OCI-LY3 (cell line): ENCODE results near the gene ERC1.

Source experiments
- H2AFZ ChIP-seq: fragments of 200-600, 300-600 bp; shearing (Covaris generic); 2 replicates; pipeline ENCODE4 v1.6.0; 2014; ENCODE audit warnings: antibody characterized with exemption, low read depth, low read length
- H3K27ac ChIP-seq: fragments of 200-600, 300-600 bp; sonication (generic); 2 replicates; pipeline ENCODE4 v1.5.1; 2014; ENCODE audit warnings: mild to moderate bottlenecking, low read length, moderate library complexity, mixed read lengths
- H3K27me3 ChIP-seq: fragments of 200-600, 300-600 bp; sonication (generic); 2 replicates; pipeline ENCODE4 v1.6.1; 2014; ENCODE audit warnings: low read depth, low read length, mixed read lengths
- H3K36me3 ChIP-seq: fragments of 200-600, 300-600 bp; sonication (generic); replicated peaks from 2 replicates; pipeline ENCODE3; 2014; ENCODE audit warnings: low read depth, low read length, mixed read lengths
- H3K4me1 ChIP-seq: fragments of 300-600, 200-600 bp; sonication (generic); 2 replicates; pipeline ENCODE4 v1.6.1; 2014; ENCODE audit warnings: low read length, mixed read lengths
- H3K4me2 ChIP-seq: fragments of 200-600, 300-600 bp; sonication (generic); 2 replicates; pipeline ENCODE4 v1.6.1; 2014; ENCODE audit warnings: low read length, mixed read lengths
- H3K4me3 ChIP-seq: fragments of 300-600, 200-600 bp; sonication (generic); 2 replicates; pipeline ENCODE4 v1.5.1; 2014; ENCODE audit warnings: antibody characterized with exemption, mild to moderate bottlenecking, low read length, moderate library complexity
- H3K79me2 ChIP-seq: fragments of 300-600, 200-600 bp; shearing (Covaris generic); 2 replicates; pipeline ENCODE4 v1.6.1; 2014; ENCODE audit warnings: mild to moderate bottlenecking, low read length, mixed read lengths
- H3K9ac ChIP-seq: fragments of 300-600, 200-600 bp; shearing (Covaris generic); 2 replicates; pipeline ENCODE4 v1.6.0; 2014; ENCODE audit warnings: mild to moderate bottlenecking, low read length, moderate library complexity
- H3K9me3 ChIP-seq: fragments of 200-600, 300-600 bp; shearing (Covaris generic); 2 replicates; pipeline ENCODE4 v1.6.1; 2014; ENCODE audit warnings: low read length, mixed read lengths; ENCODE audit not compliant: insufficient read depth
- H4K20me1 ChIP-seq: fragments of 200-600, 300-600 bp; sonication (generic); 2 replicates; pipeline ENCODE4 v1.6.1; 2016; ENCODE audit warnings: low read length, mixed read lengths; ENCODE audit not compliant: insufficient read depth
- CTCF ChIP-seq: fragments of 200-600, 300-600 bp; sonication (generic); IDR thresholded peaks from 2 replicates; pipeline ENCODE4 v1.5.1; 2014; ENCODE audit warnings: antibody characterized with exemption, low read length, low read depth
- EZH2phosphoT487 ChIP-seq: fragments of 200-600 bp; shearing (Covaris generic); IDR thresholded peaks from 2 replicates; pipeline ENCODE4 v1.6.1; 2018; ENCODE audit warnings: antibody characterized with exemption, mixed run types, low read depth

The ERC1 gene

DNA sequence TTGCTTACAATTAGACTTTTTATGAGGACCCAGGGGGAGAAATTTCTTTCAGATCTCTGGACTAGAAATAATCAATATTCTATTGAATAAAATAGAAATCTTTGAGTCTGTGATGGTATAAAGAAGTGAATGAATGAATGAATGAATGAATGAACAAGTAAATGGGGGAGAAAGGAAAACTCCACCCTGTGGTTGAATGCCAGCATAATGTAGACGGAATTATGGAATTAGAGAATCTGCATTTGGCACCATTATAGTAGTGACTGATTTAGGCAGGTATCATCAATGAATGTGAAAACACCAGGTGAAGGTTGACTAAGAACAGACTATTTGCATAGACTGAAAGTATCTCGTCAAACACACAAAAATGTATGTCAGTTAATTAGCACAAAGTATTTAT, 468.3 kb downstream of the ERC1 start:
- Histone ChIP-seq H3K27ac (no peak overlapping the region), H3K4me2 (no peak overlapping the region), H3K9ac (no peak overlapping the region), H2AFZ (no peak overlapping the region), H3K36me3 (no peaks in the 10 kb centered on the region), H3K27me3 (no peaks in the 10 kb centered on the region), H4K20me1 (no peaks in the 10 kb centered on the region), H3K9me3 (no peaks in the 10 kb centered on the region), H3K79me2 (no peaks in the 10 kb centered on the region), H3K4me3 (no peak overlapping the region), H3K4me1 (no peaks in the 10 kb centered on the region)
- TF ChIP-seq CTCF: no peak
- TF ChIP-seq EZH2phosphoT487: no peak

GRCh38 chr12:1463073-1463905, 472.3 kb downstream of the ERC1 start:
- H3K4me2 ChIP-seq: no peak overlapping the region

DNA sequence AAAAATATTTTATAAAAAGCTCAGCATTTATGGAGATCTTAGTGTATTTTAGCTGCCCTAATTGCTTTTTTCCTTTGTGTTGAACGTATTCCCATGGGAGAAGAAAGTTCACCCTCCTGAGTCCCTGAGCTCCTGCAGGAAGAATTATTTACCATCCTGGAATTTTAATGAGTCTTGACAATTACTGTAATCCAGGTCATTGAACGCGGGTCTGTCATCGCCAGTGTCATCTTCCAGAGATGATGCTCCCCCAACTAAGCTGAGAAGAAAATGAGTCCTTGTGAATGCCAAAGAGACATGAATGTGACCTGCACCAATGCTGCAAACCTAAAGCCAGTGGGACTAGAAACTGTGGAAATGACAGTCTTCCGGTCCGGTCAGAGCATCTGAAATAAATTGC, 473.9 kb downstream of the ERC1 start:
- H3K9me3 ChIP-seq: no peaks in the 10 kb centered on the region
- H4K20me1 ChIP-seq: no peaks in the 10 kb centered on the region
- H3K27me3 ChIP-seq: no peaks in the 10 kb centered on the region
- TF ChIP-seq EZH2phosphoT487 (no peak), CTCF (no peak)
- no peak overlapping the region for H2AFZ ChIP-seq
- H3K79me2 ChIP-seq: no peaks in the 10 kb centered on the region
- no peaks in the 10 kb centered on the region for H3K36me3 ChIP-seq
- H3K4me2 ChIP-seq: no peak overlapping the region
- H3K4me1 ChIP-seq: no peaks in the 10 kb centered on the region
- no peak overlapping the region for H3K4me3 ChIP-seq
- H3K9ac ChIP-seq: no peak overlapping the region
- H3K27ac ChIP-seq: no peak overlapping the region

More at GRCh38 chr12:1463073-1463905, 472.3 kb downstream of the ERC1 start:
- H3K9ac ChIP-seq: no peak overlapping the region
- H3K27ac ChIP-seq: no peak overlapping the region
- H3K4me1 ChIP-seq: no peaks in the 10 kb centered on the region
- H3K36me3 ChIP-seq: no peaks in the 10 kb centered on the region
- H2AFZ ChIP-seq: no peak overlapping the region
- no peak overlapping the region for H3K4me3 ChIP-seq
- H3K9me3 ChIP-seq: no peaks in the 10 kb centered on the region
- H3K27me3 ChIP-seq: no peaks in the 10 kb centered on the region
- no peaks in the 10 kb centered on the region for H4K20me1 ChIP-seq
- no peak for TF ChIP-seq CTCF
- no peak for TF ChIP-seq EZH2phosphoT487
- no peaks in the 10 kb centered on the region for H3K79me2 ChIP-seq

DNA sequence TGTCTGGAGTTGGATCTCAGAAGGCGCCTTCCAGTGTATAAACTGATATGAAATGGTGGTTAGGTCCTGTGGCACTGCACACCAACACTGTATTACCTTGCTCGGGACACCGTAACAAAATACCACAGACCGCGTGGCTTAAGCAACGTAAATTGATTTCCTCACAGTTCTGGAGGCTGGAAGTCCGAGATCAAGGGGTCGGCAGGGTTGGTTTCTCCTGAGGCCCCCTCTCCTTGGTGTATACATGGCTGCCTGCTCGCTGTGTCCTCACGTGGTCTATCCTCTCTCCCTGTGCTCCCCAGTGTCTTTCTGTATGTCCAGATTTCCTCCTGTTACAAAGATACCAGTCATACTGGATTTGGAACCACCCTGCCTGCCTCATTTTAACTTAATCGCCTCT, 475.0 kb downstream of the ERC1 start:
- H3K9ac ChIP-seq: no peak overlapping the region
- H3K27me3 ChIP-seq: no peaks in the 10 kb centered on the region
- no peaks in the 10 kb centered on the region for H3K79me2 ChIP-seq
- H2AFZ ChIP-seq: no peak overlapping the region
- H3K4me2 ChIP-seq: no peak overlapping the region
- H3K4me3 ChIP-seq: no peak overlapping the region
- H3K4me1 ChIP-seq: no peaks in the 10 kb centered on the region
- H3K27ac ChIP-seq: no peak overlapping the region
- TF ChIP-seq CTCF (no peak), EZH2phosphoT487 (no peak)
- no peaks in the 10 kb centered on the region for H3K9me3 ChIP-seq
- H3K36me3 ChIP-seq: no peaks in the 10 kb centered on the region
- H4K20me1 ChIP-seq: no peaks in the 10 kb centered on the region
